Nephron (organoid): Measurements from ENCODE around the gene UBXN4.
A peak's percentile ranks its signal among the peaks of the same experiment; 100 is the strongest.
"Not testable (repeated sequence)": the region's sequence is repeated elsewhere in the genome, so short reads cannot be mapped to it uniquely, and the experiment has no call there.

ENCODE experiments used
- H3K27ac Mint-ChIP-seq, 3 experiments: 2 replicates each; pipeline ENCODE4 v1.8.0; 2020; ENCODE audit warnings: mixed read lengths in 3 of 3, mild to moderate bottlenecking in 2 of 3, moderate library complexity in 1 of 3
- H3K27me3 Mint-ChIP-seq: 2 replicates; pipeline ENCODE4 v1.8.0; 2021; ENCODE audit warnings: low read depth, mild to moderate bottlenecking, moderate library complexity, mixed read lengths
- H3K36me3 Mint-ChIP-seq: 2 replicates; pipeline ENCODE4 v1.8.0; 2020; ENCODE audit warnings: low read depth, mixed read lengths
- H3K4me1 Mint-ChIP-seq: 2 replicates; pipeline ENCODE4 v1.8.0; 2020; ENCODE audit warnings: mixed read lengths
- H3K4me3 Mint-ChIP-seq, 3 experiments: 2 replicates each; pipeline ENCODE4 v1.8.0; 2020; ENCODE audit warnings: mild to moderate bottlenecking in 3 of 3, mixed read lengths in 3 of 3, moderate library complexity in 2 of 3
- H3K9me3 Mint-ChIP-seq: 2 replicates; pipeline ENCODE4 v1.8.0; 2020; ENCODE audit warnings: mixed read lengths
- TF ChIP-seq, protein P1 (sequence below), 3 experiments: fragments of 200-600 bp; sonication (generic); IDR thresholded peaks; one replicate each; pipeline ENCODE4 v1.5.0; 2021; ENCODE audit warnings: antibody characterized with exemption in 3 of 3; ENCODE audit not compliant: unreplicated experiment in 3 of 3

The UBXN4 gene

DNA sequence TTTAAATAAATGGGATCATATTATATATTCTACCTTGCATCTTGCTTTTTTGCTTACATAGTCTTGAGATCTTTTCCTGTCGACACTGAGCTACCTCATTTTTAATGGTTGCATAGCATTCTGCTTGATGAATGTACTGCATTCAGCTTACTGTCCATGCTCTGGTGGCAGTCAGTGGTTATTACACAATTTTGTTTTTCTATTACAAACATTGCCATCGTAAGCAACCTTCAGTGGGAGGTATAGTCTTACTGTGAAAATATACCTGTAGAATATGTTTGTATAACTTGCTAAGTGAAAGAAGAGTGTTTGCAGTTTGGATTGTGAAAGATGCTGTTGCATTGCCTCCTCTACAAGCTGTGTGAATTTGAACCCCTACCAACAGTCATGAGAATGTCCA is 43.4 kb downstream of the UBXN4 start:
- Mint-ChIP-seq H3K36me3 (peaks cover 78% of the 10 kb centered on the region), H3K4me1 (no peaks in the 10 kb centered on the region), H3K27me3 (no peaks in the 10 kb centered on the region), H3K27ac (no peak overlapping the region), H3K4me3 (no peak overlapping the region), H3K9me3 (peaks cover 10% of the 10 kb centered on the region)
- TF ChIP-seq, protein P1, sequence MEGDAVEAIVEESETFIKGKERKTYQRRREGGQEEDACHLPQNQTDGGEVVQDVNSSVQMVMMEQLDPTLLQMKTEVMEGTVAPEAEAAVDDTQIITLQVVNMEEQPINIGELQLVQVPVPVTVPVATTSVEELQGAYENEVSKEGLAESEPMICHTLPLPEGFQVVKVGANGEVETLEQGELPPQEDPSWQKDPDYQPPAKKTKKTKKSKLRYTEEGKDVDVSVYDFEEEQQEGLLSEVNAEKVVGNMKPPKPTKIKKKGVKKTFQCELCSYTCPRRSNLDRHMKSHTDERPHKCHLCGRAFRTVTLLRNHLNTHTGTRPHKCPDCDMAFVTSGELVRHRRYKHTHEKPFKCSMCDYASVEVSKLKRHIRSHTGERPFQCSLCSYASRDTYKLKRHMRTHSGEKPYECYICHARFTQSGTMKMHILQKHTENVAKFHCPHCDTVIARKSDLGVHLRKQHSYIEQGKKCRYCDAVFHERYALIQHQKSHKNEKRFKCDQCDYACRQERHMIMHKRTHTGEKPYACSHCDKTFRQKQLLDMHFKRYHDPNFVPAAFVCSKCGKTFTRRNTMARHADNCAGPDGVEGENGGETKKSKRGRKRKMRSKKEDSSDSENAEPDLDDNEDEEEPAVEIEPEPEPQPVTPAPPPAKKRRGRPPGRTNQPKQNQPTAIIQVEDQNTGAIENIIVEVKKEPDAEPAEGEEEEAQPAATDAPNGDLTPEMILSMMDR (IDR thresholded peaks at IDR 0.05; ENCODE audit: unreplicated experiment in 3 of 3), result no peak

DNA sequence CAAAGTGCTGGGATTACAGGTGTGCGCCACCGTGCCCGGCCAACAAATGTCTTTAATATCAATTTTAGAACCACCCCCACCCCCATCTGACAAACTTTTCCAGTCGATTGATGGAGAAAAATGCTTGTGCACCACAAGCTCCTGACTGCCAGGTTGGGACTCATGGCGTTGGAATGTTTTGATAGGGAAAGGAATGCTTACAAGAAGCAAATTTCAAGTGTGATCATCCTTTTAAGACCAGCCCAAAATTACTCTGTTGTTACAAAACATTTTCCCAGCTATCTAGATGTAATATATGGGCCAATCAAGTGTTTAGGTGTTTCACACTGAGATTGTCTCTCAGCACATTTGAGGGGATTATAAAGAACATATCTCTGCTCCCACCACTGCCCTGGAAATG is 45.2 kb downstream of the UBXN4 start:
- no peaks in the 10 kb centered on the region for H3K27me3 Mint-ChIP-seq
- H3K9me3 Mint-ChIP-seq, result peaks cover 10% of the 10 kb centered on the region
- peak overlapping the region in 1 of 3 experiments; percentile 47 for H3K27ac Mint-ChIP-seq
- peaks cover 63% of the 10 kb centered on the region for H3K36me3 Mint-ChIP-seq
- no peaks in the 10 kb centered on the region for H3K4me1 Mint-ChIP-seq
- H3K4me3 Mint-ChIP-seq, result no peak overlapping the region
- TF ChIP-seq, protein P1 (IDR thresholded peaks at IDR 0.05; ENCODE audit: unreplicated experiment in 3 of 3), result no peak

DNA sequence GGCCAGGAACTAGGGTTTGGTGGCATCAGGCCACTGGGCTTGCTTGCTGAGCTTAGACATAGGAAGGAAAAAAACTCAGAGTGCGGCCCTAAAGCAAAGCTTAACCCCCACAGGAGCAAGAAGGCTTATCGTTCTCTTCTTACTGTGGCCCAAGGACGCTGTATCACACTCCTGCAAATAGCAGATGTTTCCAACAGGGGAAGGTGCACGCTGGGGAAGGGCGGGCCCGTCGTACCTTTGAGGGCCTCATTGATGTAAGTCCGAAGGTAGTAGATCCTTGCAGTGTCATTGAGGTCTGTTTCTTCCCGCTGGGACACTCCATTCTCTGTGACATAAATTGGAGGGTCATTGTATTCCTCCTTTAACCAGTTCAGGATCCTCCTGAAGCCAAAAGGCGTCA is 48.8 kb downstream of the UBXN4 start:
- TF ChIP-seq, protein P1 (IDR thresholded peaks at IDR 0.05; ENCODE audit: unreplicated experiment in 3 of 3), result no peak
- H3K9me3 Mint-ChIP-seq, result peaks cover 5% of the 10 kb centered on the region
- H3K4me1 Mint-ChIP-seq, result no peaks in the 10 kb centered on the region
- H3K27ac Mint-ChIP-seq, result no peak overlapping the region
- H3K27me3 Mint-ChIP-seq, result no peaks in the 10 kb centered on the region
- no peak overlapping the region for H3K4me3 Mint-ChIP-seq
- H3K36me3 Mint-ChIP-seq, result peaks cover 27% of the 10 kb centered on the region

DNA sequence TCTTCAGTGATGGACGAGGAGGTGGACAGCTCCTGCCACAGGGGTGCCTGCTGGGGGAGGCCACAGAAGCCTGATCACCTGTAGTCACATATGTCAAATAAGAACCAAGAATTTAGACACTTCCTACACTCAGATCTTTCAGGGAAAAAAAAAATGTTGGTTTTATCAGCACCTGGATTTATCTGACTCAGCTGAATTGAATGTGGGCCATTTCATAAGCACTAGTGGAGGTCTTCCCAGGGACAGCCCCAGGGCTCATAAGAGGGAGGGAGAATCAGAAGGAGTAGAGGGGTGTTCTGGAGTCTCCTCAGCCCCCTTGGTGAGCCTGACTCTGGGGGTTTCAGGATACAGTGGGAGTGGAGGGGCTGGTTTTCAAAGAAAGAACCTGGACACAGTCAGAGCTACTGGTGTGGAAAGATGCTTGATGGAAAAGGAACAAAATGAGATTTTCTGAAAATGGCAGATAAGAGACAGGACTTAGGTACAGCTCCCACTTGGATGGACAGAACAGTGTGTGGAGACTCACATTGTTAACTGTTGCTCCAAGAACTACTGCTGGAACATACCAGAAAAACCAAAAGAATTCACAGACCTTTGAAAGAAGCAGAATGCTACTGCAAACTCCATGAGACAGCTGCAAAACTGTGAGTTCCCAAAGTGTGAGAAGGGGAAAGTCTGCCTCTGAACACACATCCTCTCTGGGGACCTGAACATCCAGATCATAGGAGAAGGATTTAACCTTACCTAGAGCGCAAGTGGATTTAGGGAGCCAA is 49.9 kb downstream of the UBXN4 start:
- TF ChIP-seq, protein P1 (IDR thresholded peaks at IDR 0.05; ENCODE audit: unreplicated experiment in 3 of 3), result no peak

DNA sequence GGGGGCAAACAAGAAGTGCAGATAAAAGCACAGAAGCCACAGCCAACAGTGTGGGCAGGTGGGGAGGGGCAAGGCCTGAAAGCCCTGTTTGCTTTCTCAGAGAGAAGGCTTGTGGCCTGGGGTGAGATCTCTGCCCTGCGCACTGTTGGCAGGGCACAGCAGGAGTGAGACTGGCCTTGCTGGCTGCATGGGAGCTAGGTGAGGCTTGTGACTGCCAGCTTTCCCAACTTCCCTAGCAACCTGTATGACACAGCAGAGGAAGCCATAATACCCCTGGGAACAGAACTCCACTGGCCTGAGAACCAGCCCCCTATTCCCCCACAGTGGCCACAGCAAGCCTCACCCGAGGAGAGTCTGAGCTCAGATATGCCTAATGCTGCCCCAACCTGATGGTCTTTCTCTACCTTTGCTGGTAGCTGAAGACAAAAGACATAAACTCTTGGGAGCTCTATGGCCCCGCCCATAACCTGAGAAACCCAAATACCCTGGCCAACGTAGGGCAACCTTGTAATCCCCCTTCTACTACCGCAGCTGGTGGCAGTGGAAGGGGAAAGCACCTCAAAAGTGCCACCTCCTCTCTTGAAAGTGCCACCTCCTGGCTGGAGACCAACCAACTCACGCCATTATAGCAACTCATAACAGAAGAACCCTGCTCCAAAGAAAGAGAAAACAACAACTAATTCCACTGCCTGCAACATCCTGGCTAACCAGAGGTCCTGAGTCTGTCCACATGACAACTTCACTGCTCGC is 50.9 kb downstream of the UBXN4 start:
- H3K27ac Mint-ChIP-seq, result no peak overlapping the region
- H3K4me3 Mint-ChIP-seq, result no peak overlapping the region
- H3K9me3 Mint-ChIP-seq, result no peaks in the 10 kb centered on the region
- H3K36me3 Mint-ChIP-seq, result peaks cover 5% of the 10 kb centered on the region
- no peaks in the 10 kb centered on the region for H3K4me1 Mint-ChIP-seq
- no peaks in the 10 kb centered on the region for H3K27me3 Mint-ChIP-seq
- TF ChIP-seq, protein P1 (IDR thresholded peaks at IDR 0.05; ENCODE audit: unreplicated experiment in 3 of 3), result no peak

More for the DNA sequence above, 49.9 kb downstream of the UBXN4 start:
- H3K9me3 Mint-ChIP-seq, result no peaks in the 10 kb centered on the region
- H3K4me1 Mint-ChIP-seq, result no peaks in the 10 kb centered on the region
- H3K27me3 Mint-ChIP-seq, result no peaks in the 10 kb centered on the region
- H3K27ac Mint-ChIP-seq, result peak overlapping the region in 1 of 3 experiments; percentile 31
- H3K4me3 Mint-ChIP-seq, result no peak overlapping the region
- peaks cover 15% of the 10 kb centered on the region for H3K36me3 Mint-ChIP-seq

DNA sequence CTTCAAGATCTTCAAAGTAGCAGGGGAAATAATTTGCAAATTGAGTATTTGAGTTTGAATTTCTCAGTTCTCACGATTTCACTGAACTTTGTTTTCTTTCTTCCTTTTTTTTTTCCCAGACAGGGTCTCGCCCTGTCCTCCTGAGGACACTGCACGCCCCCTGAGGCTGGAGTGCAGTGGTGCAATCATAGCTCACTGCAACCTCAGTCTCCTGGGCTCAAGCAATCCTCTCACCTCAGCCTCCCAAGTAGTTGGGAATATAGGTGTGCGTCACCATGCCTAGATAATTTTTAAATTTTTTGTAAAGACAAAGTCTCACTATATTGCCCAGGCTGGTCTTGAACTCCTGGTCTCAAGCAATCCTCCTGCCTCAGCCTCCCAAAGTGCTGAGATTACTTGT is 54.0 kb downstream of the UBXN4 start:
- not testable (repeated sequence) for H3K4me3 Mint-ChIP-seq, H3K4me1 Mint-ChIP-seq, H3K9me3 Mint-ChIP-seq, H3K36me3 Mint-ChIP-seq, H3K27me3 Mint-ChIP-seq, H3K27ac Mint-ChIP-seq
